Testis (tissue), 3 donors: ENCODE results near the gene TECTA. TPM values are rescaled to one million over a fixed set of nuclear protein-coding genes. Genes with fewer than 3 reads are reported as not detected.

Source experiments
- DNase-seq: peaks from one replicate; pipeline ENCODE4 v3.0.0-alpha.2; 2019
- H3K27ac ChIP-seq, 2 donors: fragments of 200-600 bp; sonication (generic); one replicate each; pipeline ENCODE4 v1.5.1; 2019
- H3K27me3 ChIP-seq: fragments of 200-600 bp; sonication (generic); one replicate; pipeline ENCODE4 v1.5.1; 2019
- H3K36me3 ChIP-seq: fragments of 200-600 bp; sonication (generic); one replicate; pipeline ENCODE4 v1.5.1; 2017; ENCODE audit warnings: low read depth; ENCODE audit errors: missing control alignments
- H3K4me1 ChIP-seq: fragments of 200-600 bp; sonication (generic); one replicate; pipeline ENCODE4 v1.5.1; 2019
- H3K4me3 ChIP-seq, 2 donors: fragments of 200-600 bp; sonication (generic); one replicate each; pipeline ENCODE4 v1.5.1; 2017 to 2019
- H3K9me3 ChIP-seq: fragments of 200-600 bp; sonication (generic); one replicate; pipeline ENCODE4 v1.5.1; 2017
- CTCF ChIP-seq, 3 experiments: fragments of 450-650 bp in 2 of 3; fragments of 200-600 bp in 1 of 3; sonication (generic) in 1 of 3; IDR thresholded peaks; one replicate each; pipeline ENCODE4 v1.5.1; 2016 to 2019; ENCODE audit warnings: antibody characterized with exemption in 3 of 3, mild to moderate bottlenecking in 2 of 3, moderate library complexity in 1 of 3
- POLR2A ChIP-seq: fragments of 450-650 bp; IDR thresholded peaks from one replicate; pipeline ENCODE4 v1.6.1; 2017; ENCODE audit warnings: antibody characterized with exemption, mild to moderate bottlenecking, moderate library complexity
- WGBS, 2 donors: methylation state at CpG; one replicate each; pipeline ENCODE4 v1.1.5; 2018; 5-methylcytosine and 5-hydroxymethylcytosine counted together
- intact Hi-C: fragments of 100-400 bp; cut with DNase I; formaldehyde crosslinking; loops from one replicate; pipeline ENCODE4 v1.15.1; 2023; ENCODE audit warnings: low total_unique reads
- polyA plus RNA-seq: library from polyadenylated mRNA; stranded (reverse); fragments of 350-450 nt; fragmentation: Illumina TruSeq; extraction: RNeasy Lipid Tissue Mini Kit (QIAGEN cat#74804); gene quantifications from one replicate; pipeline ENCODE4 v1.2.3, GENCODE V29; 2014; ENCODE audit warnings: low read depth, low replicate concordance; ENCODE audit not compliant: insufficient read depth
- total RNA-seq, 2 donors: library from RNA; depleted of rRNA; stranded (reverse); fragments of >200 nt; gene quantifications; one replicate each; pipeline ENCODE4 v1.2.3, GENCODE V29; 2016

TECTA gene
- total and polyA plus RNA-seq, 3 donors from 2014 or later, result 2.5 to 4.6 (median 3.1) TPM

- no peaks in the 10 kb centered on the region for H3K27me3 ChIP-seq
- no peaks in the 10 kb centered on the region for H3K36me3 ChIP-seq
- intact Hi-C loops, result no loop called here
- no peak overlapping the region for H3K27ac ChIP-seq
- TF ChIP-seq POLR2A (no peak), CTCF (IDR thresholded peaks at IDR 0.05) (no peak)
- DNase-seq, result no peak
- no peaks in the 10 kb centered on the region for H3K9me3 ChIP-seq
- H3K4me1 ChIP-seq, result no peaks in the 10 kb centered on the region
- 93 to 98% methylated on average over 1 of the region's 1 CpG for WGBS, 2 donors
- no peak overlapping the region for H3K4me3 ChIP-seq
Measured at GRCh38 chr11:121089566-121089965, 11.5 kb upstream of the TECTA start.

GRCh38 chr11:121090145-121090721 lies 10.8 kb upstream of the TECTA start:
- Histone ChIP-seq H3K9me3 (no peaks in the 10 kb centered on the region), H3K4me3 (no peak overlapping the region), H3K27me3 (no peaks in the 10 kb centered on the region), H3K27ac (no peak overlapping the region), H3K4me1 (no peaks in the 10 kb centered on the region), H3K36me3 (no peaks in the 10 kb centered on the region)
- 96 to 97% methylated on average over 5 of the region's 5 CpGs for WGBS, 2 donors
- TF ChIP-seq POLR2A (no peak), CTCF (IDR thresholded peaks at IDR 0.05) (no peak)
- DNase-seq, result no peak
- intact Hi-C loops, result no loop called here

GRCh38 chr11:121091492-121092152 lies 9.4 kb upstream of the TECTA start:
- Histone ChIP-seq H3K4me1 (no peaks in the 10 kb centered on the region), H3K36me3 (no peaks in the 10 kb centered on the region), H3K27me3 (no peaks in the 10 kb centered on the region), H3K4me3 (no peak overlapping the region), H3K27ac (no peak overlapping the region), H3K9me3 (no peaks in the 10 kb centered on the region)
- TF ChIP-seq POLR2A (no peak), CTCF (IDR thresholded peaks at IDR 0.05) (no peak)
- 67 to 87% methylated on average over 3 of the region's 3 CpGs for WGBS, 2 donors
- DNase-seq, result no peak
- intact Hi-C loops, result no loop called here

- 64 to 85% methylated on average over 1 of the region's 1 CpG for WGBS, 2 donors
Measured at GRCh38 chr11:121095561-121095960, 5.5 kb upstream of the TECTA start.

More at GRCh38 chr11:121095561-121095960, 5.5 kb upstream of the TECTA start:
- no peak overlapping the region for H3K27ac ChIP-seq
- DNase-seq, result no peak
- TF ChIP-seq POLR2A (no peak), CTCF (IDR thresholded peaks at IDR 0.05) (no peak)
- no peaks in the 10 kb centered on the region for H3K4me1 ChIP-seq
- H3K9me3 ChIP-seq, result no peaks in the 10 kb centered on the region
- no peaks in the 10 kb centered on the region for H3K36me3 ChIP-seq
- H3K27me3 ChIP-seq, result no peaks in the 10 kb centered on the region
- H3K4me3 ChIP-seq, result no peak overlapping the region
- intact Hi-C loops, result no loop called here
